ENCODE results near the gene CTNND1.

DNA sequence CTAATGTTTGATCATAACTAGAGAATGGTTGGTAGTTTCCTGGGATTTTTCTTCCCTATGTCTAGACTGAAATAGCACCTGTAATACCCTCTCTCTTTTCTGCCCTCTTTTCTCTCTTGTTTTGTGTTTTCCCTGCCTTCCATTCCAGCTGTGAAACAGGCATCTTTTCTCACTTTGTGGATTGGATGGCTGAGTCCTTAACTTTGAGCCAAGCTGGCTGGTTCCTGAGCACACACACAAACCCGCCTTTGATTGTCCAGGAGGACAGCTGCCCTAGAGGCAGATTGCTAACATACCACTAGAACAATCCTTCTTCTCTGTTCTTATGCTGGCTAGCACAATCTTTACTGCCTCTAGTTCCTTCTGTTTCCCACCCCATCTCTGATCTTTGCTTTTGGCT is 17.7 kb downstream of the CTNND1 start:
- TF ChIP-seq, protein P1, sequence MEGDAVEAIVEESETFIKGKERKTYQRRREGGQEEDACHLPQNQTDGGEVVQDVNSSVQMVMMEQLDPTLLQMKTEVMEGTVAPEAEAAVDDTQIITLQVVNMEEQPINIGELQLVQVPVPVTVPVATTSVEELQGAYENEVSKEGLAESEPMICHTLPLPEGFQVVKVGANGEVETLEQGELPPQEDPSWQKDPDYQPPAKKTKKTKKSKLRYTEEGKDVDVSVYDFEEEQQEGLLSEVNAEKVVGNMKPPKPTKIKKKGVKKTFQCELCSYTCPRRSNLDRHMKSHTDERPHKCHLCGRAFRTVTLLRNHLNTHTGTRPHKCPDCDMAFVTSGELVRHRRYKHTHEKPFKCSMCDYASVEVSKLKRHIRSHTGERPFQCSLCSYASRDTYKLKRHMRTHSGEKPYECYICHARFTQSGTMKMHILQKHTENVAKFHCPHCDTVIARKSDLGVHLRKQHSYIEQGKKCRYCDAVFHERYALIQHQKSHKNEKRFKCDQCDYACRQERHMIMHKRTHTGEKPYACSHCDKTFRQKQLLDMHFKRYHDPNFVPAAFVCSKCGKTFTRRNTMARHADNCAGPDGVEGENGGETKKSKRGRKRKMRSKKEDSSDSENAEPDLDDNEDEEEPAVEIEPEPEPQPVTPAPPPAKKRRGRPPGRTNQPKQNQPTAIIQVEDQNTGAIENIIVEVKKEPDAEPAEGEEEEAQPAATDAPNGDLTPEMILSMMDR (IDR thresholded peaks at IDR 0.05; ENCODE audit: poor library complexity, severe bottlenecking): no peak
- no peak for TF ChIP-seq MXI1 (conservative IDR thresholded peaks at IDR 0.05; ENCODE audit: poor library complexity, severe bottlenecking)
- TF ChIP-seq TAF1 (IDR thresholded peaks at IDR 0.05; ENCODE audit: low read depth): no peak

Data from neural cell (in vitro differentiated cells).